Natural killer cell (primary cell): ENCODE results near the gene DSCAML1. TPM values are rescaled to one million over a fixed set of nuclear protein-coding genes. Genes with fewer than 3 reads are reported as not detected.

Source experiments
- ATAC-seq, 3 donors: fragments of 150-1000 bp in 2 of 3; fragments of 200-7000 bp in 1 of 3; cut with Tn5 transposase; 1 replicate in 1 of 3; 2 replicates in 2 of 3; pipeline ENCODE4 v1.10.0; 2021; ENCODE audit warnings: mild to moderate bottlenecking in 2 of 3, moderate library complexity in 2 of 3
- DNase-seq, 2 donors: peaks; one replicate each; pipeline versions ENCODE4 v3.0.0 to v3.0.0-alpha.2; 2013 to 2021; ENCODE audit warnings: mixed read lengths in 1 of 2
- H3K27ac ChIP-seq: one replicate; pipeline ENCODE4 v1.5.1; 2013; ENCODE audit warnings: mild to moderate bottlenecking, low read length
- H3K27me3 ChIP-seq: one replicate; pipeline ENCODE4 v1.6.1; 2013; ENCODE audit warnings: low read length; ENCODE audit not compliant: control insufficient read depth, insufficient read depth
- H3K36me3 ChIP-seq: one replicate; pipeline ENCODE4 v1.6.1; 2013; ENCODE audit warnings: low read length; ENCODE audit not compliant: control insufficient read depth, insufficient read depth
- H3K4me1 ChIP-seq: one replicate; pipeline ENCODE4 v1.6.1; 2013; ENCODE audit warnings: low read length; ENCODE audit not compliant: control insufficient read depth, insufficient read depth
- H3K4me3 ChIP-seq: one replicate; pipeline ENCODE4 v1.5.1; 2013; ENCODE audit warnings: low read length
- H3K9me3 ChIP-seq: one replicate; pipeline ENCODE4 v1.6.1; 2013; ENCODE audit warnings: low read length; ENCODE audit not compliant: control insufficient read depth, insufficient read depth
- H3K27ac Mint-ChIP-seq, 2 donors: one replicate each; pipeline ENCODE4 v1.8.0; 2022; ENCODE audit warnings: mild to moderate bottlenecking in 2 of 2, mixed read lengths in 2 of 2, moderate library complexity in 1 of 2
- H3K27me3 Mint-ChIP-seq, 2 donors: one replicate each; pipeline ENCODE4 v1.8.0; 2022; ENCODE audit warnings: low read depth in 2 of 2, mixed read lengths in 2 of 2
- H3K36me3 Mint-ChIP-seq: one replicate; pipeline ENCODE4 v1.8.0; 2022; ENCODE audit warnings: mixed read lengths
- H3K4me1 Mint-ChIP-seq, 2 donors: one replicate each; pipeline ENCODE4 v1.8.0; 2022; ENCODE audit warnings: mixed read lengths in 2 of 2
- H3K4me3 Mint-ChIP-seq: one replicate; pipeline ENCODE4 v1.8.0; 2022; ENCODE audit warnings: mild to moderate bottlenecking, moderate library complexity, mixed read lengths
- H3K9me3 Mint-ChIP-seq, 2 donors: one replicate each; pipeline ENCODE4 v1.8.0; 2022; ENCODE audit warnings: mixed read lengths in 2 of 2
- CTCF ChIP-seq: fragments of 200-600 bp; IDR thresholded peaks from one replicate; pipeline ENCODE4 v1.8.0; 2022; ENCODE audit warnings: antibody characterized with exemption
- WGBS: methylation state at CpG from one replicate; pipeline ENCODE4 v1.1.7; 2013; ENCODE audit warnings: missing lambda C conversion rate; ENCODE audit not compliant: insufficient coverage; 5-methylcytosine and 5-hydroxymethylcytosine counted together
- intact Hi-C: fragments of 100-400 bp; cut with micrococcal nuclease; formaldehyde crosslinking; loops from one replicate; pipeline ENCODE4 v1.14.2; 2022
- total RNA-seq, 4 donors: library from RNA; stranded (reverse); fragments of 120-200 nt in 1 of 4; gene quantifications; one replicate each; pipeline versions ENCODE4 v1.2.3 to v1.2.4, GENCODE V29; 2013 to 2022

Gene DSCAML1
- total RNA-seq, 3 donors from 2014 or later (not counting 1 experiment from before 2014, with no cell fraction given), result 0.66 TPM; not detected in 2

DNA sequence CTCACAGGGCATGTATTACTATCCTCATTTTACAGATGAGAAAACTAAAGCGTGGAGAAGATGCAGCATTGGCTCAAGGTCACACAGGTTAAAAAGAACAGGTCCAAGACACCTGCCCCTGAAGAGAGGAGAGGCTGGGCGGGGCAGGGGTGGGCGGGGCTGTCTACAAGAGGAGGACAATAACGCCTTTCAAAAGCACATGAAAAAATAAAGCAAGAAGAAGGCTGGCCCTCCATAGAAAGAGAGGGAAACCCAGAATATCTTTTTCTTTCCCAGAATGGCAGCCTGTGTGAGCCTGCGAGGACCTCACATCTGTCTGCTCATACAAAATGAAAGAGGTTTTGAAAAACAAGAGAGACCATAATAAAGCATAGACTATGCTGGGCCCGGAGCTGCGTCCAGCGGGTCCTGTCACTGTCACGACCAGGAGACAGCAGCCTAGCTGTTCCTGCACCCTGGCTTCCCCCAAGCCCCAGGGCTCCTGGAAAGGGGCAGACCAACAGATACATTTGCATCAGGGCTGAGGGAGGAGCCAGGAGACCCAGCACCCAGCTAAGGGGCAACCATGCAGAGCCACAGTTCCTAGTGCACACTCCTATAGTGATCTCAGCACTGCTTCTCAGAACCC lies 61.6 kb downstream of the DSCAML1 start:
- H3K36me3 Mint-ChIP-seq, result no peaks in the 10 kb centered on the region
- H3K27me3 Mint-ChIP-seq, result peaks cover 14 to 39% of the 10 kb centered on the region in 2 donors
- H3K27me3 ChIP-seq, result no peaks in the 10 kb centered on the region
- H3K4me1 Mint-ChIP-seq, result no peaks in the 10 kb centered on the region
- H3K27ac ChIP-seq, result no peak overlapping the region
- no peak for TF ChIP-seq CTCF
- no peak overlapping the region for H3K27ac Mint-ChIP-seq
- H3K9me3 Mint-ChIP-seq, result no peaks in the 10 kb centered on the region
- whole genome bisulfite sequencing, result 94% methylated on average over 9 of the region's 9 CpGs
- no peaks in the 10 kb centered on the region for H3K9me3 ChIP-seq
- H3K4me3 ChIP-seq, result no peak overlapping the region
- H3K4me3 Mint-ChIP-seq, result no peak overlapping the region
- H3K4me1 ChIP-seq, result no peaks in the 10 kb centered on the region
- no peaks in the 10 kb centered on the region for H3K36me3 ChIP-seq
- intact Hi-C loops, result no loop called here
- no peak for DNase-seq
- ATAC-seq, result no peak

GRCh38 chr11:117734601-117735024 lies 62.4 kb downstream of the DSCAML1 start:
- Mint-ChIP-seq H3K27ac (no peak overlapping the region), H3K4me1 (no peaks in the 10 kb centered on the region), H3K4me3 (no peak overlapping the region), H3K36me3 (no peaks in the 10 kb centered on the region), H3K27me3 (peaks cover 14 to 30% of the 10 kb centered on the region in 2 donors), H3K9me3 (no peaks in the 10 kb centered on the region)
- intact Hi-C loops, result no loop called here
- no peak for TF ChIP-seq CTCF
- Histone ChIP-seq H3K36me3 (no peaks in the 10 kb centered on the region), H3K4me1 (no peaks in the 10 kb centered on the region), H3K27me3 (no peaks in the 10 kb centered on the region), H3K27ac (no peak overlapping the region), H3K4me3 (no peak overlapping the region), H3K9me3 (no peaks in the 10 kb centered on the region)
- WGBS, result 32% methylated on average over 4 of the region's 5 CpGs
- ATAC-seq, result no peak
- DNase-seq, result no peak

DNA sequence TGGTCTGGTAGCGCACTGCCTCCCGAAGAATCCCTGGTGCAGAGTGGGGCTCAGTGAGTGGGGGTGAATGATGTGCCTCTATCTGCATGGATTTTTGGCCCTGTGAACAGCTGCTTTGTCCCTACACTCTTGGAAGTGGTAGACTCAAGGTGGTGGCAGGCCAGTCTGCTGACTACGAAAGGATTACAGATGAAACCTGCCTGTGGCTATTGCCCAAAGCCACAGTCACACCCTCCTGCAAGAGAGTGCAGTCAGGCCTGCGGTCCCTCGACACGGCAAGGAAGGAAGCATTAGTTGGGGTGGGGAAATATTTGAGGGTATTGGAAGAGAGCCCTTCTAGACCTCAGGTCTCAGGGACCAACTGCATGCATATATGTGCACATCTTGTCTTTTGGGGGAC lies 63.7 kb downstream of the DSCAML1 start:
- Histone ChIP-seq H3K4me1 (no peaks in the 10 kb centered on the region), H3K9me3 (no peaks in the 10 kb centered on the region), H3K36me3 (no peaks in the 10 kb centered on the region), H3K4me3 (no peak overlapping the region), H3K27me3 (no peaks in the 10 kb centered on the region), H3K27ac (no peak overlapping the region)
- Mint-ChIP-seq H3K4me1 (no peaks in the 10 kb centered on the region), H3K4me3 (no peak overlapping the region), H3K27me3 (peaks cover 13 to 17% of the 10 kb centered on the region in 2 donors), H3K36me3 (no peaks in the 10 kb centered on the region), H3K27ac (no peak overlapping the region), H3K9me3 (no peaks in the 10 kb centered on the region)
- ATAC-seq (no peak), DNase-seq (no peak)
- TF ChIP-seq CTCF, result no peak
- WGBS, result 35% methylated on average over 6 of the region's 6 CpGs
- intact Hi-C loops, result no loop called here

DNA sequence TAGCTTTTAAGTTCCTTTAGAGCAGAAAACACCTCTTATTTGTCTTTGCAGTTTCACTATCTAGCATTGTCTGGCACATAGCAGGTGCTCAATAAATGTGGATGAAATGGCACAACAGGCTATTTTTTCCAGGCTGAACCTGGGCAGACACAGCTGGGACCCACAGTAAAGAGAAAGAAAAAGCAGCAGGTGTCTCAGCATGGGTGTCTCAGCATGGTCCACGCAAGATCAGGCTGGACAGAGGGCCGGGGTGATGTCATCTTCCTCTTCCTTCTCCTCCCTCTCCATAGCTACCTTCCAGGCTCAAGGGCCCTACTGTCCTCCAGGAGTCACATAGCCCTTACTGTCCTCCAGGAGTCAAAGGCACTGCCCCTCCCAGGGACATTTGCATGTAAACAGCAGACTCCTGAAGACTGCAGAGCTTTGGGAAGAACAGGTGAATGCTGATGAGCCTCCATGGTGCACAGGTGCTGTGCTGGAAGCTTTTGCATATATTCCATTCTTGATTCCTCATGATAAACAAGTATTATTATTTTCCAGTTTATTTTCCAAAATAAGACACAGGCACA lies 65.2 kb downstream of the DSCAML1 start:
- no peaks in the 10 kb centered on the region for H3K27me3 ChIP-seq
- Mint-ChIP-seq H3K27me3 (peaks cover 9% of the 10 kb centered on the region in 2 donors), H3K4me3 (no peak overlapping the region), H3K27ac (no peak overlapping the region), H3K9me3 (no peaks in the 10 kb centered on the region), H3K4me1 (no peaks in the 10 kb centered on the region), H3K36me3 (no peaks in the 10 kb centered on the region)
- no peaks in the 10 kb centered on the region for H3K36me3 ChIP-seq
- no peak for TF ChIP-seq CTCF
- no peak for ATAC-seq
- 90% methylated on average over 2 of the region's 2 CpGs for WGBS
- H3K27ac ChIP-seq, result no peak overlapping the region
- H3K4me1 ChIP-seq, result no peaks in the 10 kb centered on the region
- no peaks in the 10 kb centered on the region for H3K9me3 ChIP-seq
- intact Hi-C loops, result no loop called here
- no peak overlapping the region for H3K4me3 ChIP-seq
- DNase-seq, result no peak
